MM.1S (cell line): ENCODE results near the gene CDC37.

ENCODE experiments used
- DNase-seq: peaks from one replicate; pipeline ENCODE4 v3.0.0-alpha.2; 2015
- H2AFZ ChIP-seq: fragments of 300-600 bp; sonication (generic); 2 replicates; pipeline ENCODE4 v1.6.0; 2016; ENCODE audit warnings: antibody characterized with exemption, low read length
- H3F3A ChIP-seq: fragments of 300-600 bp; sonication (generic); 2 replicates; pipeline ENCODE4 v1.6.1; 2016; ENCODE audit warnings: mild to moderate bottlenecking, antibody characterized with exemption, low read length, moderate library complexity, mixed read lengths; ENCODE audit not compliant: insufficient read depth
- H3K27ac ChIP-seq: fragments of 300-600 bp; sonication (generic); 2 replicates; pipeline ENCODE4 v1.5.1; 2016; ENCODE audit warnings: mild to moderate bottlenecking, low read length
- H3K27me3 ChIP-seq: fragments of 300-600 bp; sonication (generic); replicated peaks from 2 replicates; pipeline ENCODE4 v1.6.0; 2016; ENCODE audit warnings: low read length; ENCODE audit not compliant: insufficient read depth
- H3K36me3 ChIP-seq: fragments of 300-600 bp; sonication (generic); replicated peaks from 2 replicates; pipeline ENCODE4 v1.6.1; 2016; ENCODE audit warnings: mild to moderate bottlenecking, low read length, mixed read lengths; ENCODE audit not compliant: insufficient read depth
- H3K4me1 ChIP-seq: fragments of 300-600 bp; sonication (generic); 2 replicates; pipeline ENCODE4 v1.6.1; 2016; ENCODE audit warnings: low read length, mixed read lengths
- H3K4me2 ChIP-seq: fragments of 300-600 bp; sonication (generic); 2 replicates; pipeline ENCODE4 v1.6.0; 2016; ENCODE audit warnings: low read depth, low read length
- H3K4me3 ChIP-seq: fragments of 300-600 bp; sonication (generic); 2 replicates; pipeline ENCODE4 v1.5.1; 2016; ENCODE audit warnings: low read length, mixed read lengths
- H3K79me2 ChIP-seq: fragments of 300-600 bp; sonication (generic); 2 replicates; pipeline ENCODE4 v1.6.1; 2016; ENCODE audit warnings: mixed run types, low read length, mixed read lengths
- H3K9ac ChIP-seq: fragments of 300-600 bp; sonication (generic); 2 replicates; pipeline ENCODE4 v1.6.1; 2016; ENCODE audit warnings: low read length, mixed read lengths
- H3K9me2 ChIP-seq: fragments of 300-600 bp; sonication (generic); replicated peaks from 2 replicates; pipeline ENCODE4 v1.6.1; 2016; ENCODE audit warnings: mild to moderate bottlenecking, low read length, mixed read lengths; ENCODE audit not compliant: insufficient read depth
- H3K9me3 ChIP-seq: fragments of 300-600 bp; sonication (generic); replicated peaks from 2 replicates; pipeline ENCODE4 v1.6.1; 2016; ENCODE audit warnings: mild to moderate bottlenecking, low read length, mixed read lengths; ENCODE audit not compliant: insufficient read depth
- H4K20me1 ChIP-seq: fragments of 300-600 bp; sonication (generic); 2 replicates; pipeline ENCODE4 v1.6.1; 2016; ENCODE audit warnings: mild to moderate bottlenecking, low read length, moderate library complexity, mixed read lengths; ENCODE audit not compliant: insufficient read depth
- CTCF ChIP-seq: fragments of 300-600 bp; sonication (generic); IDR thresholded peaks from 2 replicates; pipeline ENCODE4 v1.5.1; 2016; ENCODE audit warnings: antibody characterized with exemption, low read length, mixed read lengths
- EZH2 ChIP-seq: fragments of 300-600 bp; sonication (generic); optimal IDR thresholded peaks from 2 replicates; pipeline ENCODE3; 2017; ENCODE audit warnings: low read depth, mild to moderate bottlenecking, antibody characterized with exemption, low read length, mixed read lengths
- EZH2phosphoT487 ChIP-seq: fragments of 300-600 bp; sonication (generic); IDR thresholded peaks from 2 replicates; pipeline ENCODE4 v1.6.1; 2018; ENCODE audit warnings: antibody characterized with exemption, low read length

CDC37 gene

GRCh38 chr19:10343495-10343894 is 59.8 kb downstream of the CDC37 start:
- Histone ChIP-seq H4K20me1 (no peaks in the 10 kb centered on the region), H3K9me2 (no peaks in the 10 kb centered on the region), H3K4me2 (no peak overlapping the region), H3K27me3 (no peaks in the 10 kb centered on the region), H3K4me3 (no peak overlapping the region), H3K9ac (no peak overlapping the region), H3K36me3 (no peaks in the 10 kb centered on the region), H3F3A (no peaks in the 10 kb centered on the region), H3K27ac (no peak overlapping the region), H3K4me1 (peaks cover 12% of the 10 kb centered on the region; the same call in 1 of the 2 replicates), H3K9me3 (no peaks in the 10 kb centered on the region), H3K79me2 (peaks cover 10% of the 10 kb centered on the region), H2AFZ (no peak overlapping the region)
- TF ChIP-seq EZH2phosphoT487 (no peak), EZH2 (no peak), CTCF (no peak)
- DNase-seq, result no peak
